Cardiac atrium fibroblast (primary cell): ENCODE measurements around the gene GLP1R. TPM values are rescaled to one million over a fixed set of nuclear protein-coding genes. Genes with fewer than 3 reads are reported as not detected.

ENCODE experiments used
- total RNA-seq: library from RNA; depleted of rRNA; stranded (reverse); fragments of >200 nt; gene quantifications from 2 replicates; pipeline ENCODE4 v1.2.3, GENCODE V29; 2015

The GLP1R gene
- total RNA-seq: not detected in 2 replicates

DNA sequence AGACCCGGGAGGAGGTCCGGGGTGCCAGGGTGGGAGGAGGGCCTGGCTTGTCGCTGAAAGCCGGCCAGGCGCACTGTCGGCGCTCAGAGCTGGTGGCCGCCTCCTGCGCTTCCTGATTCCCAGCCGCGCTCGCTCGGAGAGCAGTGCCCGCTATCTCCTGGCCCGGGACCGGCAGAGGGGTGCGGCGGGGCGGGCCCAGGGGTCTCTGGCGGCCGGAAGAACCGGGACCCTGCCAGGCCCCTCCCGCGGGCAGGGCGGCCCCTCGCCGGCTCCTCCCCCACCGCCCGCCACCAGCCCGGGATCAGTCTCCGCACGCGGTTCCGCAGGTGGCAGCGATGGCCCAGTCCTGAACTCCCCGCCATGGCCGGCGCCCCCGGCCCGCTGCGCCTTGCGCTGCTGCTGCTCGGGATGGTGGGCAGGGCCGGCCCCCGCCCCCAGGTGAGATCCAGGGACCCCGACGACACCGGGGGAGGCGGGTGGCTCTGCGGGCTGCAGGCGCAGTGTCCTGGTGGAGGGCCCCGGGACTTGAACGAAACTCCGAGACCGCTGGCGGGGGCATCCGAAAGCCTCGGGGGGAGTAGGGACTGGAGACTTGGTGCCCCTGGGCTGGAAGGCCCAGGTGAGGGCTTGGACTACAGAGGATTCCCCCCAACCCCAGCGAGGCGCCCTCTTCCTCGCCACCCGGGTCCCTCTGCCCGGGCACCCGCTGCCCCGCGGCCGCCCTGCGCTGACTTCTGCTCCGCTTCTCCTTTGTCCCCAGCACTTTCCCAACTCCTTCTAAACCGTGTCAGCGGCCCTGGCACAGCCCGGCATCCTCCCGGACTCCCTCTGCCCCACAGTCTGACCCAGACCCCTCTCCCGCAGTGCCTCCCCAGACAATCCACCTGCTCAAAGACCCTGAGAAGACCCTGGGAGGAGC lies at the start of gene GLP1R:
GLP1R (plus strand) TSS at position 301 of the 919 bp plus-strand sequence; CDS start at position 361, 60 bp downstream.

DNA sequence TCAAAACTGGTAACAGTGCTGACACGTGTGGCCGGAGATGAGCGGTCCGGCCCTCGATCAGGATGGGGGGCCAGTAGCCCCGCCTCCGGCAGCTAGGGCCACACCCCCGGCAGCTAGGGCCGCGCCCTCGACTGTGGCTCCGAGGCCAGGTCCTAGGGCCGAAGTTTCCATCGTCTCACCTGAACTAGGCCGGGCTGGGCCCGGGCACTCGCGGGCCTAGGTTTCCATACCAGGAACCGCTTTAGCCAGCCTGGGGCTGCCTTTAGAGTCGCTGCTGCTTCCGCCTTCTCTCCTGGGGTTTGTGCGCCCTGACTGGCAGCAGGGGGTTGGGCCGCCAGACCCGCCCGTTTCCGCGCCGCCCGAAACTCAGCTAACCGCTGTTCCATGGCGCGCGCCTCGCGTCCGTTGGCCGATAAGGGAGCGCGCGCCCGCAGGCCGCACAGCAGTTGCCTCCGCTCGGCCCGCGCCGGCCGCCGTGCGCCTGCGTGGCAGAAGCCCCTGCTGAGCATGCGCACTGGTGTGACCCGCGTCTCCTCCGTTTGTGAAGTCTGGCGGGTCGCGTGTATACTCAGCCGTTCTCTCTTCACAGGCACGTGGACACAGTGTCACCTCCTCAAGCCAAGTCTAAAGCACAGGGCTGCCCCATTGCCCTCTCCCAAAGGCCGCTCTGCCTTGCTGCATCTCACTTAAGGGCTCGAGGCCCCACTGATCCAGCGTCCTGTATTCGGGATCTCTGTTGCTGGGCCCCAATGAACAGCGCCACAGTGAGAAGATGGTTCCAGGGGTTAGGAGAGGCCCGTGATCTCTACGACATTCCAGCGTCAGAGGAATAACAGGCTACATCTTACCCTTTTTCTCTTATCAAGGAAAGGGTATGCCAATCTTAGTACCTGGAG lies 66.4 kb downstream of the GLP1R start, which contains the start of gene SAYSD1:
SAYSD1 (minus strand) TSS at position 483 of the 896 bp plus-strand sequence; CDS start at position 386, 97 bp downstream.

Other genes starting within 250 kb of the GLP1R start
- 12.5 and 17.1 TPM in 2 replicates for gene SAYSD1, start 66.4 kb downstream of the GLP1R start, total RNA-seq
- not detected in 2 replicates for gene KCNK5, start 180.7 kb downstream of the GLP1R start, total RNA-seq